PFSK-1 (cell line): ENCODE results near the gene GNB5.

Source experiments
- FOXP2 ChIP-seq: optimal IDR thresholded peaks from 2 replicates; pipeline ENCODE3; 2011; ENCODE audit warnings: borderline replicate concordance, control low read depth, inconsistent platforms; ENCODE audit not compliant: insufficient read depth; ENCODE audit errors: extremely low read length, extremely low read depth
- POLR2AphosphoS5 ChIP-seq: IDR thresholded peaks from 2 replicates; pipeline ENCODE4 v1.6.1; 2012; ENCODE audit warnings: low read depth, mild to moderate bottlenecking, control low read depth, low read length, moderate library complexity
- SIN3A ChIP-seq: IDR thresholded peaks from 2 replicates; pipeline ENCODE4 v1.6.1; 2012; ENCODE audit warnings: mild to moderate bottlenecking, low read length, moderate library complexity, borderline replicate concordance; ENCODE audit not compliant: insufficient read depth
- TAF1 ChIP-seq: IDR thresholded peaks from 2 replicates; pipeline ENCODE4 v1.6.1; 2012; ENCODE audit warnings: low read length, control low read depth, borderline replicate concordance; ENCODE audit not compliant: insufficient read depth
- TF ChIP-seq, protein P1 (sequence below), 2 experiments: IDR thresholded peaks; 2 replicates each; pipeline versions ENCODE4 v1.6.1 to v1.8.0; 2011 to 2012; ENCODE audit warnings: low read depth in 2 of 2, low read length in 2 of 2, control low read depth in 1 of 2, inconsistent platforms in 1 of 2, mild to moderate bottlenecking in 1 of 2, moderate library complexity in 1 of 2; ENCODE audit not compliant: insufficient read depth in 1 of 2

GNB5 gene

DNA sequence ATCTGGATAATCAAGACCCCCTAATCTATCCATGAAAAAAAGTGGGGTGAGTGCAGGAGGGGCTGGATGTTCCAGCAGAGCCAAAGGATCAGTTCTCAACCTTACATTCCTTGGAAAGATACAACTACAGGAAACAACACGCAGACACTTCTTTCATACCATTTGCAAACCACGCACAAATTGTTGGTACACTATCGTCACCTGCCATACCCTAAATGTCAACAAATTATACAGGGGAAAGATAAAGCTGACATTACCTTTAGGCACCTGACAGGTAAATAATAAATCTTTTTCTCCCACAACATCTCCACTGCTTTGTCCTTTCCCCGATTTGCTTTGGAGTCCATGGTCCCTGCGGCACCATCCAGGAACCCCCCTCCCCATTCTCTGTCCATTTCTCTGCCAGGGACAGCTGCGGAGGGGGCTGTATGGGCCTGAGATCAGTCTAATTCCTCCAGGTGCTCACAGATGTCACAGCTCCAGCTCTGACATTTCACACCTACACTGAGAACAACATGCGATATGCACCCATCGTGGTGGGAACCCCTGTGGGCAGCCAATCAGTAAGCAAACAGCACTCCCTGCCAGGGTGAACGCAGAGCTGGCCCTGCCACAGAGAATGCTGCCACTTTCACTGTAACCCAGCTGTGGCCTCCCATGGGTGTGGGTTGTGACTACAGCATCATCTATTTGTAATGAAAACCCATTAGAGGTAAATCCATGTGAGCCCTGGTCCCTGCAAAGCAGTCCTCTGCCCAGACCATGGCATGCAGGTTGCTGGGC, 41.0 kb downstream of the GNB5 start:
- TF ChIP-seq SIN3A = no peak
- TF ChIP-seq FOXP2 = no peak
- TF ChIP-seq, protein P1, sequence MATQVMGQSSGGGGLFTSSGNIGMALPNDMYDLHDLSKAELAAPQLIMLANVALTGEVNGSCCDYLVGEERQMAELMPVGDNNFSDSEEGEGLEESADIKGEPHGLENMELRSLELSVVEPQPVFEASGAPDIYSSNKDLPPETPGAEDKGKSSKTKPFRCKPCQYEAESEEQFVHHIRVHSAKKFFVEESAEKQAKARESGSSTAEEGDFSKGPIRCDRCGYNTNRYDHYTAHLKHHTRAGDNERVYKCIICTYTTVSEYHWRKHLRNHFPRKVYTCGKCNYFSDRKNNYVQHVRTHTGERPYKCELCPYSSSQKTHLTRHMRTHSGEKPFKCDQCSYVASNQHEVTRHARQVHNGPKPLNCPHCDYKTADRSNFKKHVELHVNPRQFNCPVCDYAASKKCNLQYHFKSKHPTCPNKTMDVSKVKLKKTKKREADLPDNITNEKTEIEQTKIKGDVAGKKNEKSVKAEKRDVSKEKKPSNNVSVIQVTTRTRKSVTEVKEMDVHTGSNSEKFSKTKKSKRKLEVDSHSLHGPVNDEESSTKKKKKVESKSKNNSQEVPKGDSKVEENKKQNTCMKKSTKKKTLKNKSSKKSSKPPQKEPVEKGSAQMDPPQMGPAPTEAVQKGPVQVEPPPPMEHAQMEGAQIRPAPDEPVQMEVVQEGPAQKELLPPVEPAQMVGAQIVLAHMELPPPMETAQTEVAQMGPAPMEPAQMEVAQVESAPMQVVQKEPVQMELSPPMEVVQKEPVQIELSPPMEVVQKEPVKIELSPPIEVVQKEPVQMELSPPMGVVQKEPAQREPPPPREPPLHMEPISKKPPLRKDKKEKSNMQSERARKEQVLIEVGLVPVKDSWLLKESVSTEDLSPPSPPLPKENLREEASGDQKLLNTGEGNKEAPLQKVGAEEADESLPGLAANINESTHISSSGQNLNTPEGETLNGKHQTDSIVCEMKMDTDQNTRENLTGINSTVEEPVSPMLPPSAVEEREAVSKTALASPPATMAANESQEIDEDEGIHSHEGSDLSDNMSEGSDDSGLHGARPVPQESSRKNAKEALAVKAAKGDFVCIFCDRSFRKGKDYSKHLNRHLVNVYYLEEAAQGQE (IDR thresholded peaks at IDR 0.05; ENCODE audit: insufficient read depth in 1 of 2, low read depth in 2 of 2, low read length in 2 of 2) = no peak
- TF ChIP-seq TAF1 = no peak
- no peak for TF ChIP-seq POLR2AphosphoS5

DNA sequence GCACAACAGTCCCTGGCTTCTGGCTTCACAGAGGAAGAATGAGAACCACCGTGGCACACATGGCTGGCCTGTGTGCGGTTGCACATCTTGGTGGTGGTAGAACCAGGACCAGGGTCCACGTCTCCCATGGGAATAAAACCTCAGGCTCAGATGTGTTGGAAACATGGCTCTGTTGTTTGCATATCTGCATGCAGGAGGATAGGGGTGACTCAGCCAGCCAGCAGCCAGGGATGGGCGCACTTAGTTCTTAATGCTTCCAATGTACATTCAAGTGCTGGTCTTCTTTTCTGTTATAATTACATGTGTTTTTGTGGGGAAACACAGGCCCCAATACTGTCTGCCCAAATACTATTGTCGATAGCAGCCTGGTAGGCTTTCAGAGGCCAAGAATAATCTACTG, 42.8 kb downstream of the GNB5 start:
- TF ChIP-seq, protein P1 (IDR thresholded peaks at IDR 0.05; ENCODE audit: insufficient read depth in 1 of 2, low read depth in 2 of 2, low read length in 2 of 2) = no peak
- TF ChIP-seq SIN3A (no peak), TAF1 (no peak), FOXP2 (no peak), POLR2AphosphoS5 (no peak)

DNA sequence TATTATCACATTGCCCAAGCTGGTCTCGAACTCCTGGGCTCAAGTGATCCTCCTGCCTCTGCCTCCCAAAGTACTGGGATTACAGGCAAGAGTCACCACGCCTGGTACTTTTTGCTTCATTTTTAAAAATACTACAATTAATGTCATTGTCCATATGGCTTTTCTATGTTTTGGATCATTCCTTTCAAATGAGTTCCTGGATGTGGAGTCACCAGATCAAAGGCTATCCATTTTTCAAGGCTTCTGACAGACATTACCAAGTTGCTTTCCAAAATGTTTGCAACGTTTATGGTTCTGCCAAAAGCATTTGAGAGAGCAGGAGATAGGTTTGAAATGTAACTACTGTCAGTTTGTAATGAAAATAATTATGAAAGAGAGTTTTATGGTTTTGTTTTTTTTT, 44.4 kb downstream of the GNB5 start:
- TF ChIP-seq SIN3A (no peak), POLR2AphosphoS5 (no peak), TAF1 (no peak), FOXP2 (no peak)
- TF ChIP-seq, protein P1 (IDR thresholded peaks at IDR 0.05; ENCODE audit: insufficient read depth in 1 of 2, low read depth in 2 of 2, low read length in 2 of 2) = no peak

DNA sequence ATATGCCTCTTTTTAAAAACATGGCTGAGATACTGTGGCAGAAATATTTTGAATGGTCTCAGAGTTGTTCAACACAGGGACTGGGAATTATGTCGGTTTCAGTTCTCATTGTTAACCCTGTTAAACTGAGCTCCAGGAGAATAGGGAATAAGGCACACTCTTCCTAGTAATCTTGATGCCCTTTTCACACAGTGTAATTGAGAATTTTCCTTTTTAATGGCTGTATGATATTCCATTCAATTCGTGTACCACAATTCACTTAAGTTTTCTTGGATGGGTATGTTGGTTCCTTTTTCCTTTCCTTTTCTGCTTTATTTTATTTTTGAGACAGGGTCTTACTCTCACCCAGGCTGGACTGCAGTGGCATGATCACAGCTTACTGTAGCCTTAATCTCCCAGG, 44.9 kb downstream of the GNB5 start:
- TF ChIP-seq, protein P1 (IDR thresholded peaks at IDR 0.05; ENCODE audit: insufficient read depth in 1 of 2, low read depth in 2 of 2, low read length in 2 of 2) = no peak
- TF ChIP-seq TAF1 = no peak
- TF ChIP-seq FOXP2 = no peak
- no peak for TF ChIP-seq POLR2AphosphoS5
- no peak for TF ChIP-seq SIN3A
